Measurements from ENCODE around the gene SPAG16.

The SPAG16 gene

GRCh38 chr2:213640738-213641425 is 356.6 kb downstream of the SPAG16 start:
- no peak for TF ChIP-seq CTCF (conservative IDR thresholded peaks at IDR 0.05)
- no peak overlapping the region for H3K27ac ChIP-seq

GRCh38 chr2:213644926-213645325 is 360.7 kb downstream of the SPAG16 start:
- no peak for TF ChIP-seq CTCF (conservative IDR thresholded peaks at IDR 0.05)
- H3K27ac ChIP-seq = no peak overlapping the region

GRCh38 chr2:213649176-213649575 is 364.9 kb downstream of the SPAG16 start:
- no peak for TF ChIP-seq CTCF (conservative IDR thresholded peaks at IDR 0.05)
- no peak overlapping the region for H3K27ac ChIP-seq

- TF ChIP-seq CTCF (conservative IDR thresholded peaks at IDR 0.05) = no peak
- no peak overlapping the region for H3K27ac ChIP-seq
Measured at GRCh38 chr2:213664817-213665216, 380.6 kb downstream of the SPAG16 start.

GRCh38 chr2:213669657-213670056 is 385.4 kb downstream of the SPAG16 start:
- H3K27ac ChIP-seq = no peak overlapping the region
- no peak for TF ChIP-seq CTCF (conservative IDR thresholded peaks at IDR 0.05)

GRCh38 chr2:213678437-213679218 is 394.4 kb downstream of the SPAG16 start:
- H3K27ac ChIP-seq = no peak overlapping the region
- TF ChIP-seq CTCF (conservative IDR thresholded peaks at IDR 0.05) = no peak

GRCh38 chr2:213679894-213680293 is 395.6 kb downstream of the SPAG16 start:
- H3K27ac ChIP-seq = no peak overlapping the region
- TF ChIP-seq CTCF (conservative IDR thresholded peaks at IDR 0.05) = no peak
